22Rv1 (cell line): ENCODE measurements around the gene PIK3C2B.

Experiments
- ZFX ChIP-seq: fragments of 450-650 bp; IDR thresholded peaks from 2 replicates; pipeline ENCODE4 v1.6.1; 2017; ENCODE audit warnings: antibody characterized with exemption, borderline replicate concordance
- TF ChIP-seq, protein P1 (sequence below): fragments of 450-650 bp; IDR thresholded peaks from 2 replicates; pipeline ENCODE4 v1.5.1; 2017; ENCODE audit warnings: mild to moderate bottlenecking

- TF ChIP-seq ZFX: no peak
- TF ChIP-seq, protein P1, sequence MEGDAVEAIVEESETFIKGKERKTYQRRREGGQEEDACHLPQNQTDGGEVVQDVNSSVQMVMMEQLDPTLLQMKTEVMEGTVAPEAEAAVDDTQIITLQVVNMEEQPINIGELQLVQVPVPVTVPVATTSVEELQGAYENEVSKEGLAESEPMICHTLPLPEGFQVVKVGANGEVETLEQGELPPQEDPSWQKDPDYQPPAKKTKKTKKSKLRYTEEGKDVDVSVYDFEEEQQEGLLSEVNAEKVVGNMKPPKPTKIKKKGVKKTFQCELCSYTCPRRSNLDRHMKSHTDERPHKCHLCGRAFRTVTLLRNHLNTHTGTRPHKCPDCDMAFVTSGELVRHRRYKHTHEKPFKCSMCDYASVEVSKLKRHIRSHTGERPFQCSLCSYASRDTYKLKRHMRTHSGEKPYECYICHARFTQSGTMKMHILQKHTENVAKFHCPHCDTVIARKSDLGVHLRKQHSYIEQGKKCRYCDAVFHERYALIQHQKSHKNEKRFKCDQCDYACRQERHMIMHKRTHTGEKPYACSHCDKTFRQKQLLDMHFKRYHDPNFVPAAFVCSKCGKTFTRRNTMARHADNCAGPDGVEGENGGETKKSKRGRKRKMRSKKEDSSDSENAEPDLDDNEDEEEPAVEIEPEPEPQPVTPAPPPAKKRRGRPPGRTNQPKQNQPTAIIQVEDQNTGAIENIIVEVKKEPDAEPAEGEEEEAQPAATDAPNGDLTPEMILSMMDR: no peak
These were observed 33.0 kb downstream of the PIK3C2B start for GRCh38 chr1:204461331-204462228.
